ENCODE results near the gene PLAC8L1. TPM values are rescaled to one million over a fixed set of nuclear protein-coding genes. Genes with fewer than 3 reads are reported as not detected.

Gene PLAC8L1
- total RNA-seq, 1 experiment from 2014 or later: not detected

GRCh38 chr5:146051678-146052077, 53.7 kb downstream of the PLAC8L1 start:
- DNase-seq (ENCODE audit: low spot score): no peak
- in situ Hi-C loops (cut with HindIII; ENCODE audit: low sequenced_read_pairs): loop anchor here (25.0 kb wide), 1 partner anchor 364 kb away; no protein-coding TSS in a partner anchor

DNA sequence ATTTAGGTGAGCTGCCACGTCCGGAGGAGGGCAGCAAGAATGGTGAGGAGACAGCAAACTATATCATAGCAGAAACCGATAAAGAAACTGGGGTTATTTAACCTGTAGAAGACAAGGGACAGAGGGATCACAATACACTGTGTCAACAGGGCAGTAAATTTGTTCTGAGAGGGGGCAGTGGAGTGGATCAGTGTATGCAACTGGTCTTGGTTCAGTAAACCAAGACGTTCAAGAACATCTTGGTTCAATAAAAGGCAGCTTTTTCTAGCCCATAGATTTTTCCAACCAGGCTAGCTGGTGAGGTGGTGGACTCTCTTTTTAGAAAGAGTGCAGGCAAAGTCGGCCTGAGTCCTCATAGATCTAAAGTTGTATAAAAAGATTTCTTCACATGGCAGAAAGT, 55.3 kb downstream of the PLAC8L1 start:
- in situ Hi-C loops (cut with HindIII; ENCODE audit: low sequenced_read_pairs): loop anchor here (25.0 kb wide), 1 partner anchor 363 kb away; no protein-coding TSS in a partner anchor
- DNase-seq (ENCODE audit: low spot score): no peak

- in situ Hi-C loops (cut with HindIII; ENCODE audit: low sequenced_read_pairs): loop anchor here (25.0 kb wide), 1 partner anchor 362 kb away; no protein-coding TSS in a partner anchor
- no peak for DNase-seq (ENCODE audit: low spot score)
Observed at GRCh38 chr5:146049704-146050026, 55.7 kb downstream of the PLAC8L1 start.

GRCh38 chr5:146048994-146049703, 56.2 kb downstream of the PLAC8L1 start:
- in situ Hi-C loops (cut with HindIII; ENCODE audit: low sequenced_read_pairs): no loop called here
- peak; percentile 30 for DNase-seq (ENCODE audit: low spot score)

DNA sequence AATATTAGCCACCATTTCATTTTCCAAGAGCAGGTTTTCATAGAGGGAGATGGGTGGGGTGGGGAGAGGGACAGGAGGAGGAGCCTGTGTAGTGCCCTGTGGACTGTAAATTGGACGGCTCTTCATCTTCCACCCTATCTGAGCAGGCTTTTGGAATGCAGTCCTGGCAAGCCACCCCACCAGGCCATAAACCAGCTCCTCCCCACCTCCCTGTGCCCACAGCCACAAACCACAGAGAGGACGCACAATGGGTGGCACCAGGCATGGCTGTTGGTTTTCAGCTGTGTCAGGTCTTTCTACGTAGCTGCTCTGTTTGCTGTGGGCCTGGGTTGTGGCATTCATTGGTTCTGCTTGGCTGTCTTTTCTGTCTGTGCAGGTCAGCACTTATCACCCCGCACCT, 58.0 kb downstream of the PLAC8L1 start:
- no peak for DNase-seq (ENCODE audit: low spot score)
- in situ Hi-C loops (cut with HindIII; ENCODE audit: low sequenced_read_pairs): no loop called here

GRCh38 chr5:146043722-146044121, 61.7 kb downstream of the PLAC8L1 start:
- DNase-seq (ENCODE audit: low spot score): no peak
- in situ Hi-C loops (cut with HindIII; ENCODE audit: low sequenced_read_pairs): no loop called here

DNA sequence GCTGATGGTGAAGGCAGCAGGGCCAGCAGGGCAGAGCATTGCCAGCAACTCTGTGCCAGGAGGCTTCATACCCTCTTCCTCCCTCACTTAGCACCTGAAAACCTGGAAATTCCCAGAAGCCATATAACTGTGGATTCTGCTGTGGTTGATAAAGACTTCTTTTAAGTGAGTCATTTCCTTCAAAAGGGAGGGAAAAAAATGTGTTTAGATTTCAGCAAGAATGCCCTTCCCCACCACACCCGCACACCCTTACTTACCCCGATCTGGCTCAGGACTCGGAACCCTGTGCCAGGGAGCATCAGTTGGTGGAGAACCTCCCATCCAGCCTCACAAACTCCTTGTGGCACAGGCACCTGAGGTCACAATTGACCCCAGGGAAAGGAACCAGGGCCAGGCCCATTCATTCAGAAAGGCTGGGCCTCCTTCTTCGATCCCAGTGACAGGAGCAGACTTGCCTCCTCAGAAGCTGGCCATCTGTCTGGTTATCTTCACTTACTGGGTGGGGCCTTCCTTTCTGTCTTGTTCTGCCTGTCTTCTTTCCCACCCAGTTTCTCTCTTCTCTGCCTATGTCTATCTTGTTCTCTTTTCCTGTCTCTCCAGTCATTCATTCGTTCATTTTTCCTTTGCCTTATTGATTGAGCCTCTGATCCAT, 62.6 kb downstream of the PLAC8L1 start:
- no peak for DNase-seq (ENCODE audit: low spot score)
- in situ Hi-C loops (cut with HindIII; ENCODE audit: low sequenced_read_pairs): no loop called here

DNA sequence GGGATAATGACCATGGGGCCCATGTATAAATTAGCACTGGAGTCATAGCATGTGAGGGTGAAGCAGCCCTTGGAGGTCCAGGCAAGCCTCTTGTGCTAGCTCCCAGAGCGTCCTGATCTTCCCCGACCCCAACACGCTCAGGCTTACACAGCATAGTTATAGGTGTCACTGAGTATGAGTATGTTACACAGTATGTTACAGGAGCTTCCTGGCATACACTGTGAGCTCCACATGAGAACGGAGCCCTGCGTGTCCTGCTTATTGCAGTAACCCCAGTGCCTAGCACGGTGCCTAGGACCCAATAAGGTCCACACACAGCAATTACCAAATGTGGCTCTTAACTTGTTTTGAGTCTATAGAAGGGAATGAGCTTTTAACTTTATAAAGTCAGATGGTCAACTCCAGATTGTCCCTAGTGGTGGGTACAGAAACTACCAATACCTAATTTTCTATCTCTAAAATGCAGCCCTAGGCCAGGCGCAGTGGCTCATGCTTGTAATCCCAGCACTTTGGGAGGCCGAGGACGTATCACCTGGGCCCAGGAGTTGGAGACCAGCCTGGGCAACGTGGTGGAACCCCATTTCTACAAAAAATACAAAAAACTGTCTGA, 64.1 kb downstream of the PLAC8L1 start:
- DNase-seq (ENCODE audit: low spot score): no peak
- in situ Hi-C loops (cut with HindIII; ENCODE audit: low sequenced_read_pairs): no loop called here

DNA sequence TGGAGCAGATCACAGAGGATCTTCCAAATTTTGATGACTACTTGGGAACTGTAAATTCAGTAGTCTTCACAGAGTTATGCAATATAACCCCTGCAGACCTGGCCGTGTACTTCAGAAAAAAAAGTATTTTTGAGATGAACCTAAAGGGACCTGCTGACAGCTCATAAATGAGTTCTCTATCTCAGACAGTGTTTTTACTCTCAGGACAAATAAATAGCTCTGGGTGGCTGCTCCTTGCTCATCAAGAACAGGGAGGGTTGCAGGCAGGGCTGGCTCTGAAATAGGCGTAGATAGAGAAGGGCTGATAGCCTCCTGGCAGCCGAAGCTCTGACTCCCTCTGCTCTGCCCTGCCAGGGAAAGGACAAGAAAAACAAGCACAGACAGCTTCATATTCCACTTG, 64.8 kb downstream of the PLAC8L1 start:
- in situ Hi-C loops (cut with HindIII; ENCODE audit: low sequenced_read_pairs): no loop called here
- DNase-seq (ENCODE audit: low spot score): no peak

- in situ Hi-C loops (cut with HindIII; ENCODE audit: low sequenced_read_pairs): no loop called here
- no peak for DNase-seq (ENCODE audit: low spot score)
Observed at GRCh38 chr5:146039420-146039819, 66.0 kb downstream of the PLAC8L1 start.

DNA sequence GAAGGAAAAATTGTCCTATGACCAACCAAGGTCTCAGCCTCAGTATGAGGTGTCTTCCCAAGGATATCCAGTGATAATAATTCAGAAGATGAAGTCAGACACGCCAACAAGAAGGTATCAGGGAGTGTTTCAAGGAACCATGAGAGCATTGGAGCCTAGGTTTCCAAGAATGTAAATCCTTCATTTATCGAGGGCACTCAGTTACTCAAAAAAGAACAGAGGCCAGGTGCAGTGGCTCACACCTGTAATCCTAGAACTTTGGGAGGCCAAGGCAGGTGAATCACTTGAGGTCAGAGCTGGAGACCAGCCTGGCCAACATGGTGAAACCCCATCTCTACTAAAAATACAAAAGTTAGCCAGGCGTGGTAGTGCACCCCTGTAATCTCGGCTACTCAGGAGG, 70.8 kb downstream of the PLAC8L1 start:
- in situ Hi-C loops (cut with HindIII; ENCODE audit: low sequenced_read_pairs): no loop called here

More for the DNA sequence above, 70.8 kb downstream of the PLAC8L1 start:
- DNase-seq (ENCODE audit: low spot score): no peak

Other genes starting within 250 kb of the PLAC8L1 start
- not detected in 2 replicates for gene GRXCR2, start 232.6 kb downstream of the PLAC8L1 start, total RNA-seq (2014; rRNA removed; shearing (Covaris generic))
- 11.1 and 14.6 TPM in 2 replicates for gene SH3RF2, start 169.0 kb downstream of the PLAC8L1 start, total RNA-seq (2014; rRNA removed; shearing (Covaris generic))
- 64.7 and 81.5 TPM in 2 replicates for gene LARS1, start 77.1 kb upstream of the PLAC8L1 start, total RNA-seq (2014; rRNA removed; shearing (Covaris generic))
- 37.2 and 45.2 TPM in 2 replicates for gene RBM27, start 98.0 kb upstream of the PLAC8L1 start, total RNA-seq (2014; rRNA removed; shearing (Covaris generic))
- gene POU4F3, start 233.3 kb upstream of the PLAC8L1 start, total RNA-seq (2014; rRNA removed; shearing (Covaris generic)): not detected in 2 replicates